NB4 (cell line): ENCODE measurements around the gene TBC1D1.

Source experiments
- DNase-seq: peaks from one replicate; pipeline ENCODE4 v3.0.0; 2010; ENCODE audit warnings: low read depth
- H3K4me3 ChIP-seq: one replicate; pipeline ENCODE4 v1.5.1; 2011; ENCODE audit warnings: mild to moderate bottlenecking, low read depth, low read length, moderate library complexity
- MAX ChIP-seq: IDR thresholded peaks from 2 replicates; pipeline ENCODE4 v1.6.1; 2011; ENCODE audit warnings: low read depth, low read length
- MYC ChIP-seq: IDR thresholded peaks from 2 replicates; pipeline ENCODE4 v1.6.1; 2011; ENCODE audit warnings: low read depth, low read length
- POLR2A ChIP-seq: IDR thresholded peaks from 2 replicates; pipeline ENCODE4 v1.6.1; 2011; ENCODE audit warnings: mild to moderate bottlenecking; ENCODE audit not compliant: insufficient read length; ENCODE audit errors: extremely low read depth
- TF ChIP-seq, protein P1 (sequence below): IDR thresholded peaks from one replicate; pipeline ENCODE4 v1.5.1; 2012; ENCODE audit warnings: low read depth, low read length

The TBC1D1 gene

GRCh38 chr4:38138363-38138762, 247.5 kb downstream of the TBC1D1 start:
- TF ChIP-seq MAX (no peak), POLR2A (no peak), MYC (no peak)
- TF ChIP-seq, protein P1, sequence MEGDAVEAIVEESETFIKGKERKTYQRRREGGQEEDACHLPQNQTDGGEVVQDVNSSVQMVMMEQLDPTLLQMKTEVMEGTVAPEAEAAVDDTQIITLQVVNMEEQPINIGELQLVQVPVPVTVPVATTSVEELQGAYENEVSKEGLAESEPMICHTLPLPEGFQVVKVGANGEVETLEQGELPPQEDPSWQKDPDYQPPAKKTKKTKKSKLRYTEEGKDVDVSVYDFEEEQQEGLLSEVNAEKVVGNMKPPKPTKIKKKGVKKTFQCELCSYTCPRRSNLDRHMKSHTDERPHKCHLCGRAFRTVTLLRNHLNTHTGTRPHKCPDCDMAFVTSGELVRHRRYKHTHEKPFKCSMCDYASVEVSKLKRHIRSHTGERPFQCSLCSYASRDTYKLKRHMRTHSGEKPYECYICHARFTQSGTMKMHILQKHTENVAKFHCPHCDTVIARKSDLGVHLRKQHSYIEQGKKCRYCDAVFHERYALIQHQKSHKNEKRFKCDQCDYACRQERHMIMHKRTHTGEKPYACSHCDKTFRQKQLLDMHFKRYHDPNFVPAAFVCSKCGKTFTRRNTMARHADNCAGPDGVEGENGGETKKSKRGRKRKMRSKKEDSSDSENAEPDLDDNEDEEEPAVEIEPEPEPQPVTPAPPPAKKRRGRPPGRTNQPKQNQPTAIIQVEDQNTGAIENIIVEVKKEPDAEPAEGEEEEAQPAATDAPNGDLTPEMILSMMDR = no peak
- H3K4me3 ChIP-seq = no peak overlapping the region
- no peak for DNase-seq

DNA sequence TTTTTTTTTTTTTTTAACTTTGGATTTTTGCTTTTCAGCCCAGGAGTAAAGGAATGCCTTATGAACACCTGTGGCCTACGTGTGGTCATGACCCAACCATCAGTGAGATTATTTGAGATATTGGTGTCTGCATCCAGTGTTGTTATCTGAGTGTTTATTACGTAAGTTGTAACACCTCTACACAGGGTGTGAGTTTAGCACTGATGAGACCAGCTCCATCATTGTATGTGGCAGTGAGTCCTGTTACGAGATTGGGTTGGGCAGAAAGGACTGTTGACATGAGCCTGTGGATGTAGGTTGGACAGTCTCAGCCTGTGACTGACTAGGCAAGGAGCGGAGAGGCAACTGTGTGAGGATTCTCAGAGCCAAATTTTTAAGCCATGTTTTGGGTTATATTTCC, 248.3 kb downstream of the TBC1D1 start:
- DNase-seq = no peak
- no peak for TF ChIP-seq POLR2A
- no peak for TF ChIP-seq MAX
- TF ChIP-seq, protein P1 = no peak
- no peak for TF ChIP-seq MYC
- H3K4me3 ChIP-seq = no peak overlapping the region

DNA sequence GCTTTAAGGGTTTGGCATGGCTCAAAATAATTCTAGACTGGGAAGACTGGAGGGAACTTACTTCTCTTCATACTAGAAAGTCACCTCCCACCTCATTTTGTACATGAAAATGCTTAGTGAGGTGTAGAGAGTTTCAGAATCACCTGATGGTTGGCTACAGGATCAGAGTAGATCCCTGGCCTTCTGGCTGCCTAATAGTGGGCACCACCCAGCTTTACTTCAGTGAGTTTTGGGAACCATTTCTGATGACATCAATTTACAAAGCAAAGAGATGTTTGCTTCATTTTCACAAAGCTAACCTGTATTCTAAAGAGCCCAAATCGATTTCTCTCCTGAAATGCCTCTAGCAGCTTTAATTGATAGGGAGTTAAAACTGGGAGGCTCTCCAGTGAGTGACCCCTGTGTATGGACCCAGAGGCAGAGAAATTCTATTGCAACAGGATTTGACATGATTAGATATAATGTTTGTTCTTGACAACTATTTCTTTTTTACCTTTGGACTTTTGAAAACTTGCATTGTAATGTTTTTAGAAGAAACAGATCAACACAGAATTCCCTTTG, 249.8 kb downstream of the TBC1D1 start:
- TF ChIP-seq POLR2A (no peak), MYC (no peak), MAX (no peak)
- TF ChIP-seq, protein P1 = no peak
- H3K4me3 ChIP-seq = no peak overlapping the region

DNA sequence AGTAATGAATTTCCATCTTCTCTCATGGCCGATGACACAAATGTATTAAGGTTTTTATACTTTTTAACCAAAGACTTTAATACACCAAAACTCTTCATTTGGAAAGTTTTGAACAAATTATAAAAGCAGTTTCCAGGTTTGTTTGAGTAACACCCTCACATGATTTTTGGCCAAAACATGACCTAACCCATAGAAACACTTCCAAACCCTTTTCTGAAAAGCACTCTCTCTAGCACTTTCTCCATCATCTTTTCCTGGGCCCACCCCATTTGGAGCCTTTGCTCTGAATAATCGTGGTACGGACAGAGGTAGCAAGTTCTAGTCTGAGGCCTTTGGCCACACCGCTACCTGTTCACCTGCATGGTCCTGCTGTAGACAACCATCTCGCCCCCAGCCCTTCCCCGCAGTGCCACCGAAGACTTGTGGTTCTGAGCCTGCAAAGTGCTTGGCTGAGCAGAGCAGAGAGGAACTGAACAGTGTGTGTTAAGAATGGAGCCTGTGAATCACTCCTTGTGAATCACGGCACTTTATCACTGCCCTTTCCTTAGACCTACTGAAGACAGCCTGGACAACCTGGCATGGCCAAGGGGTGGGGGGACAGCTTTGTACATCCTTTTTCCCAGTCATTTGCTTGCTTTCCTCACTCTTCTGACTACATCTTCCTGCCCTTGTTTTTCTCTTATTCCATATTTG, 251.1 kb downstream of the TBC1D1 start:
- H3K4me3 ChIP-seq = no peak overlapping the region
- TF ChIP-seq POLR2A = no peak
- TF ChIP-seq, protein P1 = no peak
- TF ChIP-seq MYC = no peak
- no peak for TF ChIP-seq MAX
- DNase-seq = no peak

More for the DNA sequence above, 249.8 kb downstream of the TBC1D1 start:
- no peak for DNase-seq

DNA sequence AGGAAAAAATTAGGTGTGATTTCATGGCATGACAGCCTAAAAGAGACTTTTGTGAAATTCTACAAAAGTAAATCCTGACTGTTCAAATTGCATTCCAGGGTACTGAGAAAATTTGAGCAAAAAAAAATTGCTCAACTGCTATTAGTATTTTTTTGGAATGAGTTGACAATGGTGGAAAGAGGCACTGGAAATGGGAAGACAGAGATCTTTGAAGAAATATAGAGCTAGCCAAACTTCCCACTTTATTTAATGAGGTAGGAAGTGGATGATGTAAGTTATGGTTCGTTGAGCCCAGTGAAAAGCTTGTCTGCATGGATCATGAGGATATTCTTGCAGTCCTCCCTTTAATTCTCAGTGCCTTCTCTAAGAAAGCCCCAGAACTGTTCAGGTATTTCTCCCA, 253.1 kb downstream of the TBC1D1 start:
- no peak for TF ChIP-seq MYC
- no peak for TF ChIP-seq MAX
- TF ChIP-seq, protein P1 = no peak
- no peak for TF ChIP-seq POLR2A
- H3K4me3 ChIP-seq = no peak overlapping the region
- DNase-seq = no peak

DNA sequence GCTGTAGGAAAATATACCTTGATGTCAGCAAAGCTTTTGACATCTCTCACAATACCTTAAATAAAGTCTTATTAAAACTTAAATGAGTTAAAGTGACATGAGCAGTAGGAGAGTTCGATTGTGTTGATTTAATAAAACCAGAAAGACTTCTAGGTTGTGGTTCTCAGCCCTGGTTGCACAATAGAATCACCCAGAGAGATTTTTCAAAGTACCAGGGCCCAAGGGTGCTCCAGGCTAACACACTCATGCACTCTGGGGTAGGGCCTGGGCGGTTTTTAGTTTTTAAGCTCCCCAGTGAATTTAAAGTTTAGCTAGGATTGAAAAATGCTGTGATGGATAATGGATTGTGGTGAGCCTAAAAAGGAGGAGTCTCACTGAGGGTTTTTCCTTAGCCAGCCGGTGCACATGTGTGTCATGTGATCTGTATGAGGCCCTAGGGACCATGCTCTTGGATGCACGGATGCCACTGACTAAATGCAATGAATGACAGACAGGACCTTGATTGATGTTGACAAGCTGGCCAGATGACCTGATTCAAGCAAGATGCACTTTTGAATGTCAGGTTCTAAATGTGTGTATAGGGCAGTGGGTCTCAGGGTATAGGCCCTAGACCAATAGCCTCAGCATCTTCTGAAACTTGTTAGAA, 254.3 kb downstream of the TBC1D1 start:
- H3K4me3 ChIP-seq = no peak overlapping the region
- no peak for TF ChIP-seq MYC
- DNase-seq = no peak
